Loucy (cell line): ENCODE measurements around the gene RRAS2.
A peak's percentile ranks its signal among the peaks of the same experiment; 100 is the strongest.

Experiments used
- H2AFZ ChIP-seq: fragments of 200-600 bp; sonication (generic); 2 replicates; pipeline ENCODE4 v1.6.0; 2016; ENCODE audit warnings: antibody characterized with exemption, mild to moderate bottlenecking, low read length, moderate library complexity
- H3F3A ChIP-seq: fragments of 200-600 bp; 2 replicates; pipeline ENCODE4 v1.6.0; 2016; ENCODE audit warnings: antibody characterized with exemption, low read depth, mild to moderate bottlenecking
- H3K27me3 ChIP-seq: fragments of 200-600 bp; sonication (generic); 2 replicates; pipeline ENCODE4 v1.6.1; 2014; ENCODE audit warnings: low read length, mild to moderate bottlenecking; ENCODE audit not compliant: insufficient read depth, poor library complexity, severe bottlenecking
- H3K36me3 ChIP-seq: fragments of 200-600 bp; sonication (generic); 2 replicates; pipeline ENCODE4 v1.6.1; 2016; ENCODE audit warnings: low read length; ENCODE audit not compliant: insufficient read depth
- H3K4me1 ChIP-seq: fragments of 200-600 bp; sonication (generic); 2 replicates; pipeline ENCODE4 v1.5.1; 2014; ENCODE audit warnings: low read length, mild to moderate bottlenecking; ENCODE audit not compliant: insufficient read depth, poor library complexity, severe bottlenecking
- H3K4me2 ChIP-seq: fragments of 200-600 bp; sonication (generic); 2 replicates; pipeline ENCODE4 v1.6.0; 2014; ENCODE audit warnings: antibody characterized with exemption, low read length, low read depth, mild to moderate bottlenecking; ENCODE audit not compliant: poor library complexity, severe bottlenecking
- H3K4me3 ChIP-seq: fragments of 200-600 bp; sonication (generic); 2 replicates; pipeline ENCODE4 v1.5.1; 2014; ENCODE audit warnings: low read length, mild to moderate bottlenecking, mixed read lengths; ENCODE audit not compliant: poor library complexity, severe bottlenecking
- H3K79me2 ChIP-seq: fragments of 200-600 bp; sonication (generic); 2 replicates; pipeline ENCODE4 v1.6.1; 2014; ENCODE audit warnings: low read length; ENCODE audit not compliant: insufficient read depth
- H3K9ac ChIP-seq: fragments of 200-600 bp; sonication (generic); 2 replicates; pipeline ENCODE4 v1.6.0; 2014; ENCODE audit warnings: mild to moderate bottlenecking, low read depth, low read length, moderate library complexity; ENCODE audit not compliant: poor library complexity, severe bottlenecking
- H3K9me2 ChIP-seq: fragments of 200-600 bp; sonication (generic); replicated peaks from 2 replicates; pipeline ENCODE4 v1.6.1; 2016; ENCODE audit warnings: low read depth, low read length, mixed read lengths
- H3K9me3 ChIP-seq: fragments of 200-600 bp; sonication (generic); 2 replicates; pipeline ENCODE4 v1.6.1; 2014; ENCODE audit warnings: mild to moderate bottlenecking, antibody characterized with exemption, low read length, low read depth; ENCODE audit not compliant: insufficient read depth
- H4K20me1 ChIP-seq: fragments of 200-600 bp; sonication (generic); 2 replicates; pipeline ENCODE4 v1.6.0; 2014; ENCODE audit warnings: antibody characterized with exemption, low read length, mild to moderate bottlenecking; ENCODE audit not compliant: insufficient read depth, poor library complexity, severe bottlenecking
- EZH2phosphoT487 ChIP-seq: fragments of 200-600 bp; IDR thresholded peaks from 2 replicates; pipeline ENCODE4 v1.6.1; 2018; ENCODE audit warnings: antibody characterized with exemption, mild to moderate bottlenecking, moderate library complexity, borderline replicate concordance
- TF ChIP-seq, protein P1 (sequence below): fragments of 200-600 bp; sonication (generic); conservative IDR thresholded peaks from 2 replicates; pipeline ENCODE4 v1.5.1; 2014; ENCODE audit warnings: mild to moderate bottlenecking, antibody characterized with exemption, low read length

Gene RRAS2

DNA sequence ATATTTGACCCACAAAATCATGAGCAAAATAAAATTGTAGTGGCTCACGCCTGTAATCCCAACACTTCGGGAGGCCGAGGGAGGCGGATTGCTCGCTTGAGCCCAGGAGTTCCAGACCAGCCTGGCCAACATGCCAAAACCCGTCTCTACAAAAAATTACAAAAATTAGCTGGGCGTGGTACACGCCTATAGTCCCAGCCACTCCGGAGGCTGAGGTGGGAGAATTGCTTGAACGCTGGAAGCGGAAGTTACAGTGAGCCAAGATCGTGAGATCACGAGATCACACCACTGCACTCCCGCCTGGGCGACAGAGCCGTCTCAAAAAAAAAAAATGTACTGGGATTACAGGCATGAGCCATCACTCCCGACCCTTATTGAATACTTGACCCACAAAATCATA is 2.0 kb upstream of the RRAS2 start:
- TF ChIP-seq, protein P1, sequence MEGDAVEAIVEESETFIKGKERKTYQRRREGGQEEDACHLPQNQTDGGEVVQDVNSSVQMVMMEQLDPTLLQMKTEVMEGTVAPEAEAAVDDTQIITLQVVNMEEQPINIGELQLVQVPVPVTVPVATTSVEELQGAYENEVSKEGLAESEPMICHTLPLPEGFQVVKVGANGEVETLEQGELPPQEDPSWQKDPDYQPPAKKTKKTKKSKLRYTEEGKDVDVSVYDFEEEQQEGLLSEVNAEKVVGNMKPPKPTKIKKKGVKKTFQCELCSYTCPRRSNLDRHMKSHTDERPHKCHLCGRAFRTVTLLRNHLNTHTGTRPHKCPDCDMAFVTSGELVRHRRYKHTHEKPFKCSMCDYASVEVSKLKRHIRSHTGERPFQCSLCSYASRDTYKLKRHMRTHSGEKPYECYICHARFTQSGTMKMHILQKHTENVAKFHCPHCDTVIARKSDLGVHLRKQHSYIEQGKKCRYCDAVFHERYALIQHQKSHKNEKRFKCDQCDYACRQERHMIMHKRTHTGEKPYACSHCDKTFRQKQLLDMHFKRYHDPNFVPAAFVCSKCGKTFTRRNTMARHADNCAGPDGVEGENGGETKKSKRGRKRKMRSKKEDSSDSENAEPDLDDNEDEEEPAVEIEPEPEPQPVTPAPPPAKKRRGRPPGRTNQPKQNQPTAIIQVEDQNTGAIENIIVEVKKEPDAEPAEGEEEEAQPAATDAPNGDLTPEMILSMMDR, result no peak
- no peak for TF ChIP-seq EZH2phosphoT487
- H3K9me3 ChIP-seq, result no peaks in the 10 kb centered on the region
- no peaks in the 10 kb centered on the region for H3K9me2 ChIP-seq
- H3K36me3 ChIP-seq, result no peaks in the 10 kb centered on the region
- no peaks in the 10 kb centered on the region for H3K79me2 ChIP-seq
- H3K9ac ChIP-seq, result no peak overlapping the region
- H3K4me3 ChIP-seq, result no peak overlapping the region
- H3K4me1 ChIP-seq, result peaks cover 13% of the 10 kb centered on the region
- no peak overlapping the region for H2AFZ ChIP-seq
- H3K4me2 ChIP-seq, result no peak overlapping the region
- H3K27me3 ChIP-seq, result peaks cover 32% of the 10 kb centered on the region
- no peaks in the 10 kb centered on the region for H4K20me1 ChIP-seq
- no peaks in the 10 kb centered on the region for H3F3A ChIP-seq

DNA sequence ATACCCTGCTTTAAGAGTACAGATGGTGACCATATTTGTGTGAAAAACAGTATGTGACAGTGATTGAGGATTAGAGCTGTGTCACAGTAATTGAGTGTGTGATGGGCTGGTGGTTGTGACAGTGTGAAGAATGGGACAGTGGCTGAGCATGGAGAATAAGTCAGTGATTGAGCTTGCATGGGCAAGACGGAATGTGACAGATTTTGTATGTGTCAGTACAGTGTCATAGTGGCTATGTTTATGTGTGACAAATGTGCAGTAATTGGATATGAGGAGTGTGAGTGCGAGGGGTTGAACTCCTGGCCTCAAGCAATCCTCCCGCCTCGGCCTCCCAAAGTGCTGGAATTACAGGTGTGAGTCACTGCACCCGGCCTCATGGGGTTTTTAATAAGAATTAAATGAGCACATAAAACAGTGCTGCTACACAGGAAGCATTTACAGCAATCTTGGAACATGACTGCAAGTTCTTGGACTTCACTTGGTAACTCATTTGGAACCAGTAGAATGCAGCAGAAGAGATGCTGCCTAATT is 583 bp upstream of the RRAS2 start:
- H3K9me3 ChIP-seq, result no peaks in the 10 kb centered on the region
- no peak overlapping the region for H3K9ac ChIP-seq
- H3K4me1 ChIP-seq, result peaks cover 13% of the 10 kb centered on the region
- H3K4me3 ChIP-seq, result peak overlapping the region; percentile 78
- no peaks in the 10 kb centered on the region for H3K79me2 ChIP-seq
- peaks cover 32% of the 10 kb centered on the region for H3K27me3 ChIP-seq
- TF ChIP-seq, protein P1, result no peak
- TF ChIP-seq EZH2phosphoT487, result no peak
- no peaks in the 10 kb centered on the region for H3F3A ChIP-seq
- no peaks in the 10 kb centered on the region for H4K20me1 ChIP-seq
- H3K4me2 ChIP-seq, result peak overlapping the region; percentile 93
- H2AFZ ChIP-seq, result no peak overlapping the region
- H3K9me2 ChIP-seq, result no peaks in the 10 kb centered on the region
- H3K36me3 ChIP-seq, result no peaks in the 10 kb centered on the region

DNA sequence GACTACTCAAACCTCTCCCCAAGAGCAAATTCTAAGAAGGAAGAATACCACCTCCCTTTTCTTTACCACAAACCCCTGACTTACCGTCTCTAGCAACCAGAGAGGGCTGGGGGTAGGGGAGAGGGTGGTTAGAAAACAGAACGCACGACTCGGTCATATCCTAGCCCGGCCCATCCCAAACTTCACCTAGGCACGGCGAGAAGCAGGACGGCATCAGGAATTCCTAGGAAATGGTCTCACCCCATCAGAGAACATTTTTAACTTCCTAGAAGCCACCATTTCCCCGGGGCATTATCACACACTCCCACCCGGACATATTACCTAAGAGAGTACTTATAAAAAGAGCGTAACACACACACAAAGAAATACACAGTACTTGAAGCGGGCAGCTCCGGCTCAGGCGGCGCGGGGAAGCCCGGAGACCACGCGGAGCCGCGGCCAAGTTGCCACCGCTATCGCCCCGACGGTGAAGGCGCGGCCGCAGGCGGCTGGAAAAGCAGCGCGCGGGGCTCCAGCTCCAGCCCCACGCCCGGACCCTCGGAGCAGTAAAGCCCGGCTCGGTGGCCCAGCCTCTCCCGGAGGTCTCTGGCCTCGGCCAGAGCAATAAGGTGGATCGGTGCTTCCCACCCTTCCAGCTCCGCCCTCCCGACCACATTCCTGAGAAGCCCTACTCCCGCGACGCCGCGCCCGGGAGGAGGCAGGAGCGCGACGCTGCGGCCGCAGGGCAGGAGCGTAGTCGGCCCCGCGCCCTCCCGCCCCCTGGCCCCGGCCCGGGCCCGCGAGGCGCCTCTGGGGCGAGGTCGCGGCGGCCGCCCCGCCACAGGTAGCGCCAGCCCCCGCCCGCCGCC is 878 bp downstream of the RRAS2 start:
- H4K20me1 ChIP-seq, result no peaks in the 10 kb centered on the region
- H3K9ac ChIP-seq, result peak overlapping the region; percentile 62
- H3K4me2 ChIP-seq, result peak overlapping the region; percentile 93
- H3K36me3 ChIP-seq, result no peaks in the 10 kb centered on the region
- no peaks in the 10 kb centered on the region for H3K9me2 ChIP-seq
- H3K4me1 ChIP-seq, result peaks cover 13% of the 10 kb centered on the region
- H3F3A ChIP-seq, result no peaks in the 10 kb centered on the region
- no peaks in the 10 kb centered on the region for H3K9me3 ChIP-seq
- TF ChIP-seq, protein P1, result no peak
- TF ChIP-seq EZH2phosphoT487, result no peak
- H3K79me2 ChIP-seq, result no peaks in the 10 kb centered on the region
- peak overlapping the region; percentile 78 for H3K4me3 ChIP-seq
- peak overlapping the region; percentile 95 for H2AFZ ChIP-seq
- peaks cover 32% of the 10 kb centered on the region for H3K27me3 ChIP-seq
